Medulla oblongata (tissue), 1 donor: ENCODE measurements around the gene PDZD2.
"Not testable (repeated sequence)": the region's sequence is repeated elsewhere in the genome, so short reads cannot be mapped to it uniquely, and the experiment has no call there.

Source experiments
- DNase-seq: peaks from one replicate; pipeline ENCODE4 v3.0.0-alpha.2; 2015; ENCODE audit errors: extremely low spot score

Gene PDZD2

GRCh38 chr5:31975189-31975612, 336.3 kb downstream of the PDZD2 start:
- DNase-seq = not testable (repeated sequence)

DNA sequence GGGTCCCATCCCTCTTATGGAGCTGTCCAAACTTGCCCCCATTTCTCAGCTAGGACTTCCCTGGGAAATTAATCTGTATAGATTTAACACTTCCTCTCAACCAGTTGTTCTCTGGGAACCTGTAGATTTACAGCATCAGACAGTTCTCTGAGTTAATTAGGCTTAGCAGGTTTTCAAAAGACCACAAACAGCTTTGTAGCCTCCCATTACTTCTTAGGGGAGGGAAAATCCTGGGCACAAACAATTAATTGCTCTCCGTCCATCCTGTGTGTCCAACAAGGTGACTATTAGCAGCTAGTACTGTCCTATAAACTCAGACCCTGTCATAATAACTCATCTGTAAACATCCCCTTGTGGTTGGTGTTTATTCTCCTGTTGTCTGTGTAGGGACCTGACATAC, 337.2 kb downstream of the PDZD2 start:
- no peak for DNase-seq

- DNase-seq = no peak
Measured at GRCh38 chr5:31981361-31981945, 342.5 kb downstream of the PDZD2 start.

DNA sequence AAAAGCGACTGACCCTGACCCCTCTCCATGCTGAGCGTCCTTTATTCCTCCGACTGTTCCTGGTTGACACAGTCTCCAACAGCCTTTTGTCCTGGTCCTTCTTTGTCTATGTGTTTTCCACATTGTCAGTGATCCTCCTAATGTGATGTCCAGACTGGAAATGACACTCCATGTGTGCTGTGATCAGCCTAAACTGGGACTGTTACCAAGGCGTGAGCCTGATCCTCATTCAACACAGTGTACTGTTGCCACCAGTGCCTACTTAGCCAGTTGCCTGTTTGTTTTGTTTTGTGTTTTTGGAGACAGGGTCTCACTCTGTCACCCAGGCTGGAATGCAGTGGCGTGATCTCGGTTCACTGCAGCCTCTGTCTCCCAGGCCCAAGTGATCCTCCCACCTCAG, 343.1 kb downstream of the PDZD2 start:
- no peak for DNase-seq

DNA sequence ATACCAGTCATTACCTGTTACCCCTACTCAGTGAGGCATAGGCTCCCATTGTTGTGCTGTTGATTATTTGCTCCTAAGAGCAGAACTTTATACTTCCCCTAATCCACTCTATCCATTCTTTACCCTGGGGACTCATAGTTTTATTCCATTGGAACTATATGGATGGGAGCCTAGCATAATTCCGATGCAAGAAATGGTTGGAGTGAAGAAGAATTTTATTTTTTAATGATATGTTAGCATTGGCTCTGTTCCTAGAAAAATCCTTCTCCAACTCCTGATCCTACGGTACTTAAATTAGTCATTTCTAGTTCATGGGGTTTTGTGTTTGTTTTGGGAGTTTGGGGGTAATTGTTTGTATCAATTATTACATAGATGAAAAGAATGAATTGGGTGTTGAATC, 343.7 kb downstream of the PDZD2 start:
- no peak for DNase-seq

DNA sequence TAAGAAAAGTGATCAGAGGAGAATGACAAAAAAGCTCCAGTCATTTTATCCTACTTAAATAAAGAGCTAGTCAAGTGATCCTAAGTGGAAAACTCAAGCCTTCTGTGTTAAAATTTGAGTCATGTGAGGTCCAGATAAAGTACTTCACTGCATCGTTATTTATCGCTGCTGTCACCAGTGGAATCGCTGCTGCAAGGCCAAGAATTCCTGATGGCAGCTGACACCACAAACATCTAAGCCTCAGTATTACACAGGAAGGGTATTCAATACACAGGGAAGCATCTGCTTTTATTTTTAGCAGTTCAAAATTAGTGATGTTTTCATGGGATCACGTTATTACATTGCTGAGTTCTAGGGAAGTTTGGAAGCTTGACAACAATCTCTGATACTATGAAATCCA, 344.9 kb downstream of the PDZD2 start:
- no peak for DNase-seq

DNA sequence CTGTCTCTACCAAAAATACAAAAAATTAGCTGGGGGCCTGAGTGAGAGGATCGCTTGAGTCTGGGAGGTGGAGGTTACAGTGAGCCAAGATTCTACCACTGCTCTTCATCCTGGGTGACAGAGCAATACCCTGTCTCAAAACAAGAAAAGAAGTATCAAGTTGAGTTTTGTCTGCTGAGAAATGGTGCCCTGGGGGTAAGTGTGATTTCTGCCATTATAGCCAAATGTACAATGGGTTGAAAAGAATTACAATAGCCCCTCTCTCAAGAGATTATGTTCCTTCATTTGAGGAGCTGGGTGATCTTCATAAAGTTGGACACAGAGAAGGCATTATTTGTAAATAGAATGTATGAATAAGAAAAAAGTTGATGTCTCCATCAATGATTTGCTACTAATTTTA, 345.8 kb downstream of the PDZD2 start:
- no peak for DNase-seq

- DNase-seq = no peak
Measured at GRCh38 chr5:31986101-31986500, 347.2 kb downstream of the PDZD2 start.

DNA sequence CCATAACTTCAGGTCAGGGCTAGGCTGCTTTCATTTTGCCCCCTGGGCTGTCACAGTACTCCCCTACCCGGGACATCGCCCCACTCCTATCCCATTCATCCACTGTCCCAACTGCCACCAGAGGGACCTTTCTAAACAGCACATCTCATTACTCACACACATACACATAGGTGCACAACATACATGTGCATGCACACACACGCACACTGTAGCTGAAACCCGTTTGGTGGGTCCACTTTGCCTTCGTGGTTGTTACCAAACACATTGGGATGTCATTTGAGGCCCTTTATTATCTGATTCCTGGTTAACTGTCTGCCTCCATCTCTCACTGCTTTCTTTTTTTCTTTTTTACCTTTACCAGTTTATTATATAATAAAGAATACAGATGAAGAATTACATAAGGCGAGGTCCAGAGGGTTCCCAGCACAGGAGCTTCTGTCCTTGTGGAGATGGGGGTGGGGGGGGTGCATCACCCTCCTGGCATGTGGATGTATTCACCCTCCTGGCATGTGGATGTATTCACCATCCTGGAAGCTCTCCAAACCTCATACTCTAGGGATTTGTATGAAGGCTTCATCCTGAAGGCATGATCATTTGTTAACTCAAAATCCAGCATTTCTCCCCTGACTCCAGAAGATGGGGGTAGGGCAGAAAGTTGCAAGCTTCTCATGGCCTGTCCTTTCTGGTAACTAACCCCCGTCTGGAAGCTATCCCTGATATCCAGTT, 349.2 kb downstream of the PDZD2 start:
- no peak for DNase-seq

DNA sequence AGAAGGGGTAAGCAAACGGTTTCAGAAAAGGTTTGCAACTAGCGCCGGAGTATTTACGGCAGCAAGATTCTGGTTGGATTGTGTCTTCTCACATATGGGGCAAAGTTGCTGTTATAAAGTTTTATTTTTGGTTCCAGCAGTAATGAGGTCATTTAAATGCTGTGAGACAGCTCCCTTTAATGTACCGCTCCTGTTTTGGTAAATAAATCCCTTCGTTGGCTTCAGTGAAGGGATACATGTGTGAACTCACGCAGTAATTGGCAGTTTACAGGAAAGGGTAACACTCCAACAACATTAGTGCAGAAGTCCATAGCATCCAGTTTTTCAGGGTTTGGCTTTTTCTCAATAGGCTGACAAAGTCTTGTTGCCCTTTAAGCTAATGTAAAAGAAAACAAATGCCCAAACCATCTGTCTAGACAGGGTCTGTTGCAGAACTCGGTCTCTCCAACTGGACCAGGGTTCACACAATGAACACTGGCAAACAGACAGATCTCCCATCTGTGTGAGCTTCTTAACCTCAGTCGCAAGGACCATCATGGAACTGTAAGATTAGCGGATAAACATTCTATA, 351.2 kb downstream of the PDZD2 start:
- no peak for DNase-seq

- DNase-seq = no peak
Measured at GRCh38 chr5:31990701-31991110, 351.8 kb downstream of the PDZD2 start.

- DNase-seq = no peak
Measured at GRCh38 chr5:31992377-31992776, 353.4 kb downstream of the PDZD2 start.

GRCh38 chr5:31993165-31993961, 354.4 kb downstream of the PDZD2 start:
- no peak for DNase-seq

GRCh38 chr5:31995006-31995405, 356.1 kb downstream of the PDZD2 start:
- DNase-seq = no peak

DNA sequence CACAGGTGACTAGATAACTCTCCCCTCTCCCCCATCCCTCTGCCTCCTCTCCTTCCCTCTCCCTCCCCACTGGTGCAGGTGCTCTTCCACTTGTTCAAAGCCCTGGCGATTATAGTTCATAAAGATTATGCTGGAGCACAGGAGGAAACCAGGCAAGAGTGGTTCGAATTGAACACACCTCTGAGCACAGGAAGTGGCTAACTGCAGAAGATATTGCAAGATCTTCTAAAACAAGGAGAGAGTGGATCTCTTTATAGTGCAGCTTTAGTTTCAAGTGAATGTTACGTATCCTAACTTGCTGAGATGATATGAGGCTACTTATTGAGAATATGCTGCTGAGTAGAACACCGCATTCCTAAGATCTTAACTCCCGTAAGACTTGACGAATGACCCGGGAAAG, 356.8 kb downstream of the PDZD2 start:
- DNase-seq = no peak

DNA sequence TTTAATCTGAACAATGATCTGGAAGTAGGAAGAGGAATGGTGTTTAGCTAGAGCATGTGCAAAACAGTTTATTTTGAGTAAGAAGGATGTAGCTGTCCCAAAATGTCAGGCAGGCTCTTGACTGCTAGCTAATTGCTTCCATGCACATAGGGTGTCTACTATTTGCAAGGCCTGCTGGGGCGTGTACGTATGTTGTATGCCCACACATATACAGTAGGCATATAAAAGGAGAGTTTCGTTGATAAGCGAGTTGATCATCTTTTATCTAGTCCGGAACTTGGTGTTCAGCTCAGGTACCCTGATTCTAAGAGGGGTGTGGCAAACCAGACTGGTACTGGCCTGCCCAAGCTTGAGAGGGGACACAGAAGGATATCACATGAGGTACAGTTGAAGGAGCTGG, 358.0 kb downstream of the PDZD2 start:
- DNase-seq = no peak

DNA sequence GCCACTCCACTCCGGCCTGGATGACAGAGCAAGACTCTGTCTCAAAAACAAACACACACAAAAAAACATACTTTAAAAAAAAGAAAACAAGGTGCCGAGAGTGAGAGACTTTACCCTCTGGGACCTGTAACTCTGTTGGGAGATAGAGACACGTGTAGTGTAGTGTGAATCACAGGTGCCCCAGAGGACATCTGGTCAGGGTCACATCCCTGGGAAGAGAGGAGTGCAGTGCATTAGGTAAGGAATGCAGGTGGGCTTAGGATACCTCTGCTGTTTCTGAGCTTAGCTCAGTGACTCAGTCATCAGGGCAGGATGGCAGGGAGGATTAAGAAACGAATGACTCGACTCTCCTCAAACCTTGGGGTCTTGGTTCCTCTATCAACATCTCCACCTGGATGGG, 360.5 kb downstream of the PDZD2 start:
- DNase-seq = no peak

- no peak for DNase-seq
Measured at GRCh38 chr5:32000731-32001130, 361.8 kb downstream of the PDZD2 start.

DNA sequence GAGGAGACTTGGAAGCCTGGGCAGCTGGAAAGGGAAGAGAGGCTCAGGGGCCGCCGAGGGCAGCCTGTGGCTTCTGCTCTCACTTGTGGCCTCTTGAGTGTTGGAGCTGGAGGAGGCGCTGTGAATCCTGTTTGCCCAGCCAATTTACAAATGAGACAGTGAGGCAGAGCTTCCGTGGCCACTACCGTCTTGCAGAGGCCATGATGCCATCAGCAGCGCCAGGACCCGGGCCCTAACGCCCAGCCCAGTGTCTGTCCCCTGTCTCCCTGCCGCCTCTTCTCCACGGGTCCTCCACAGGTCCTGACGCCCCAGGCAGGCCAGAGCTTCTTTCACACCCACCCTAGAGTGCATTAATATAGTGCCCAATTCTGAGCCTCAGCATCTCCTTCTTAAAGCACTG, 362.4 kb downstream of the PDZD2 start:
- no peak for DNase-seq

DNA sequence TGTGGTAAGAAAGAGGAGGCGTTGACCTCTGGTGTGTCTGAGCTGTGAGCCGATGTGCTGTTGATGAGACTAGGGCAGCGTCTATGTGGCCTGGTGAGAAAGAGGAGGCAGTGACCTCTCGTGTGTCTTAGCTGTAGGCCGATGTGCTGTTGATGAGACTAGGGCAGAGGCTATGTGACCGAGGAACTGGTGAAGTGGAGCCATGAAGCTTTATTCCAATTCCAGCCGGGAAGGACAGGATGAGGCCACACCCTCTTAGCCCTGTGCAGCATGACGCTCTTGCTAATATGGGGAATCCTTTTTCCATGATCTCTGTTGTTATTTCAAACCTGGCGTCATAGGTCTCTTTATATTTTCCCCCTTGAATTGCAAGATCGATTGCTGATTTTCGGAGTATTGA, 362.8 kb downstream of the PDZD2 start:
- no peak for DNase-seq

DNA sequence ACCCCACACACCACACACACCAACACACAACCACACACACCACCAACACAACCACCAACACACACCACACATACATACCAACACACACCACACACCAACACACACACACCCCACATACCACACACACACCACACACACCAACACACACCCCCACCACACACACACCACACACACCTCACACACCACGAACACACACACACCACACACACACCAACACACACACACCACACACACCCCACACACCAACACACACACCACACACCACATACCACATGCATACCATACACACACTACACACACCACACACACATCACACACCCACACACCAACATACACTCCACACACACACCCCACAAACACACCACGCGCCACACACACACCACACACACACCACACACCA, 363.8 kb downstream of the PDZD2 start:
- DNase-seq = no peak

DNA sequence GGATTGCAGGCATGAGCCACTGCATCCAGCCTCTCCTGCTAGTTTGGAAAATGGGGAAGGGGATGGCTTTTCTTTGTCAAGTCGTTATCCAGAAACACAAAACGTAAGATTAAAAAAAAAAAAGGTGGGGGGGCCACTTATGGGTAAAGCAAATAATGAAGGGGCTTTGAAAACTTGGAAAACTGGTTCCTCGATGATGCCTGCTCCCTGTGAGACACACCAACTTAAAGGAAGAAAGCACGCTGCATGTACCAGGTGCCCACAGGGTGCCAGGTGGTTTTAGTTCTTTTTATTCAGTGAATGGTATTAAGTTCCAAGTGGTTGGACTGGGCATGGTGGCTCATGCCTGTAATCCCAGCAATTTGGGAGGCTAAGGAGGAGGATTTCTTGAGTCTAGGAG, 365.1 kb downstream of the PDZD2 start:
- no peak for DNase-seq

- DNase-seq = no peak
Measured at GRCh38 chr5:32004404-32004803, 365.5 kb downstream of the PDZD2 start.
